Measurements from ENCODE around the gene TNS3. TPM values are rescaled to one million over a fixed set of nuclear protein-coding genes. Genes with fewer than 3 reads are reported as not detected.

The TNS3 gene
- total RNA-seq, 1 experiment from 2014 or later, result 9.5 TPM

- Histone ChIP-seq H4K91ac (ENCODE audit: insufficient read length, low read depth, low read length) (no peak overlapping the region), H3K27ac (ENCODE audit: insufficient read length, low read depth, low read length) (no peak overlapping the region), H2BK15ac (ENCODE audit: low read depth, low read length) (no peak overlapping the region), H3K4ac (ENCODE audit: low read depth, low read length) (no peak overlapping the region), H3K14ac (ENCODE audit: insufficient read depth, low read length) (no peak overlapping the region), H2BK120ac (ENCODE audit: low read depth, low read length, poor library complexity, severe bottlenecking) (no peak overlapping the region), H3K18ac (ENCODE audit: insufficient read length, low read depth, low read length) (no peak overlapping the region), H4K8ac (replicated peaks; ENCODE audit: insufficient read length, low read depth, low read length) (no peak overlapping the region), H3K4me1 (ENCODE audit: insufficient read depth, low read length) (no peaks in the 10 kb centered on the region), H3K79me2 (ENCODE audit: insufficient read depth, low read length) (no peaks in the 10 kb centered on the region), H3K4me2 (ENCODE audit: insufficient read depth, insufficient read length, low read length) (no peak overlapping the region), H3K79me1 (ENCODE audit: insufficient read depth, low read depth, low read length, poor library complexity, severe bottlenecking) (no peaks in the 10 kb centered on the region), H3K23me2 (ENCODE audit: insufficient read length, low read depth, low read length, poor library complexity, severe bottlenecking) (no peaks in the 10 kb centered on the region), H4K20me1 (ENCODE audit: control insufficient read depth, insufficient read depth, insufficient read length) (no peaks in the 10 kb centered on the region), H3K27me3 (ENCODE audit: insufficient read depth, low read length) (no peaks in the 10 kb centered on the region), H3K56ac (ENCODE audit: insufficient read length, low read depth, low read length) (no peak overlapping the region), H2BK5ac (ENCODE audit: insufficient read length, low read length) (no peak overlapping the region), H2BK12ac (ENCODE audit: insufficient read length, low read depth, low read length) (no peak overlapping the region), H3K9me3 (ENCODE audit: control insufficient read depth, low read depth, low read length) (no peaks in the 10 kb centered on the region), H3K9ac (ENCODE audit: extremely low read depth, insufficient read length, low read length) (no peak overlapping the region), H2BK20ac (ENCODE audit: low read depth, low read length, poor library complexity, severe bottlenecking) (no peak overlapping the region), H2AK5ac (ENCODE audit: insufficient read length, low read length) (no peak overlapping the region), H4K5ac (ENCODE audit: insufficient read length, low read depth, low read length) (no peak overlapping the region), H2AFZ (ENCODE audit: low read length) (no peak overlapping the region), H3T11ph (ENCODE audit: low read length) (no peak overlapping the region), H3K23ac (ENCODE audit: insufficient read length, low read depth, low read length) (no peak overlapping the region)
- Mint-ChIP-seq H3K9me3 (no peaks in the 10 kb centered on the region), H3K4me1 (no peaks in the 10 kb centered on the region), H3K27me3 (ENCODE audit: low read depth) (no peaks in the 10 kb centered on the region), H3K4me3 (no peak overlapping the region), H3K27ac (no peak overlapping the region), H3K36me3 (ENCODE audit: insufficient read depth in 1 of 3, low read depth in 3 of 3) (peaks cover 11 to 16% (median 15%) of the 10 kb centered on the region in 3 experiments; a peak in 6 of 7 replicates)
- no peak for TF ChIP-seq CTCF (conservative IDR thresholded peaks at IDR 0.05)
- no peak for DNase-seq
- no CpG with 5 or more reads among the region's 10 CpGs for WGBS (ENCODE audit: extremely low coverage, insufficient read length, low lambda C conversion rate)
Measured at GRCh38 chr7:47283497-47284131, 298.3 kb downstream of the TNS3 start.
